Skeletal muscle satellite cell (primary cell): ENCODE results near the gene ZNF581.

Experiments
- H3K27me3 ChIP-seq: 2 replicates; pipeline ENCODE4 v1.7.0; 2013; ENCODE audit warnings: low read length; ENCODE audit not compliant: control insufficient read depth, insufficient read depth
- H3K36me3 ChIP-seq: 2 replicates; pipeline ENCODE4 v1.7.0; 2013; ENCODE audit warnings: mild to moderate bottlenecking, control low read depth, low read length; ENCODE audit not compliant: insufficient read depth
- H3K4me1 ChIP-seq: 2 replicates; pipeline ENCODE4 v1.7.0; 2013; ENCODE audit warnings: low read length; ENCODE audit not compliant: control insufficient read depth, insufficient read depth
- H3K4me2 ChIP-seq: 2 replicates; pipeline ENCODE4 v1.7.0; 2013; ENCODE audit warnings: mild to moderate bottlenecking, low read length
- H3K4me3 ChIP-seq: 2 replicates; pipeline ENCODE4 v1.7.0; 2013; ENCODE audit warnings: low read length
- H3K9ac ChIP-seq: 2 replicates; pipeline ENCODE4 v1.7.0; 2013; ENCODE audit warnings: mild to moderate bottlenecking, low read depth, low read length, moderate library complexity
- H3K9me3 ChIP-seq: replicated peaks from 2 replicates; pipeline ENCODE4 v1.7.0; 2013; ENCODE audit warnings: mild to moderate bottlenecking, control low read depth, low read length

The ZNF581 gene

DNA sequence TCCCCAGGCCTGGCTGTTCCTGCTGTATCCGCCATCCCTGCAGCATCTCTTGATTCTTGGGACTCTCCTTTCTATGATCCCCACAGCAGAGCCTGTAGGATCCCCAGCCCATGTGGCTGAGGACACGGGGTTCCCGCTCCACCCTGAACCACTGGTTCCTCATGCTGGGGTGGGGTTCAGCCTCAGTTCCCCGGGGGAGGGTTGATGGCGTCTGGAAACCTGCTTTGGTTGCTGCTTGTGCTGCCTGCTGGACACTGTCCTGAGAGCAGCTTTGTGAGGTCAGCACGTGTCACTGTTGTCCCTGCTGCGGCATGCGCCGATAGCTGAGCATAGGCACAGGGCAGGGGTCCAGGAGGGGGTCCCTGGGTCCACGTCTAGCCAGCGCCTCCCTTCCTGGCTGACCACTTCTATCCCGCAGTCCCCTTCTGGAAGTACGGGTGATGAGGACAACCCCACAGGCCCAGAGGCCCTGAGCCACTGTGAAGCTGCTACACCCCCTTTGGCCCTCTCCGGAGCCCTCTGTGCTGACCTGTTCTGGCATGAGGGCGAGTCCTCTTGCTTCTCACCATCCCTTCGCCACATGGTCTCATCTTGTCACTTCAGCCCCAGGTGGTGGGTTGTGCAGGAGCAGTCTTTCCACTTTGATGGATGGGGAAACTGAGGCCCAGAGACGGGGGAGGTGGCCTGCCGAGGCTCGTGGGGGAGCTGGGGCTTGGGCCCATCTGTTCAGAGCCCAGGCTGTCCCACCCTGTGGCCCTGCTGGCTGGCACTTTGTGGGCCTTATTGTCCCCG, 37.1 kb downstream of the ZNF581 start:
- H3K4me1 ChIP-seq = peaks cover 26% of the 10 kb centered on the region
- no peak overlapping the region for H3K4me3 ChIP-seq
- H3K4me2 ChIP-seq = no peak overlapping the region
- H3K9me3 ChIP-seq = no peaks in the 10 kb centered on the region
- no peak overlapping the region for H3K9ac ChIP-seq
- H3K36me3 ChIP-seq = peaks cover 61% of the 10 kb centered on the region
- H3K27me3 ChIP-seq = no peaks in the 10 kb centered on the region

DNA sequence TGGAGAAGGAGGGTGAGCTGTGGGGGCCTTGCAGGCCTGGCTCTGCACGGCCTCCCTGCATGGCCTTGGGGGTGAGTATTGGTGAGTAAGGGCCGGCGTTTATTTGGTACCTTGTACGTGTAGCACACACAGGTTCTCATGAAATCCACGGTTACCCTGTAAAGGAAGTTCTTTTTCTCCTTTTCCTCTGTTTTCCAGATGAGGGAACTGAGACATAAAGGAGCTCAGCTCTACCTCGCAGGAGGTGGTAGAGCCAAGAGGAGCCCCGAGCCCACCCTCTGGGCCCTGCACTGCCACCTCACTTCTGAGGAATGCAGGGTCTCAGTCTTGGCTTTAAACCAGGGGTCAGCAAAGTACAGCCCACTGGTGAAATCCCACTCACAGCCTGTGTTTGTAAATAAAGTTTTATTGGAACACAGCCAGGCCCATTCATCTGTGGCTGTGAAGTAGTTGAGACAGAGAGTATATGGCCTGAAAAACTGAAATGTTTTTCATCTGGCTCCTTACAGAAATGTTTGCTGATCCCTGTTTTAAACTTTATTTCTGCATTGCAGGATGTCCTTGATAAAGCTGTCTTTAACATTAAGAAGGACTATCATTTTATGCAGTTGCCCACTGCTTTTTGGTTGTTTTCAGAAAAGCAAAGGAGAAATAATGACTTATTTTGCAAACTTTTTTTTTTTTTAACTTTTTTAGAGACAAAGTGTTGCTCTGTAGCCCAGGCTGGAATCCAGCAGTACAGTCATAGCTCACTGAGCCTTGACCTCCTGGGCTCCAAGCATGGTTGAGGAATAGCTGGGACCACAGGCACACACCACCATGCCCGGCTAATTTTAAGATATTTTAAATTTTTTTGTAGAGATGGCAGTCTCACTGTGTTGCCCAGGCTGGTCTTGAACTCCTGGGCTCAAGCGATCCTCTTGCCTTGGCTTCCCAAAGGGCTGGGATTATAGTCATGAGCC, 38.0 kb downstream of the ZNF581 start:
- H3K4me2 ChIP-seq = no peak overlapping the region
- no peak overlapping the region for H3K4me3 ChIP-seq
- H3K9me3 ChIP-seq = no peaks in the 10 kb centered on the region
- peaks cover 26% of the 10 kb centered on the region for H3K4me1 ChIP-seq
- no peaks in the 10 kb centered on the region for H3K27me3 ChIP-seq
- peaks cover 70% of the 10 kb centered on the region for H3K36me3 ChIP-seq
- no peak overlapping the region for H3K9ac ChIP-seq

DNA sequence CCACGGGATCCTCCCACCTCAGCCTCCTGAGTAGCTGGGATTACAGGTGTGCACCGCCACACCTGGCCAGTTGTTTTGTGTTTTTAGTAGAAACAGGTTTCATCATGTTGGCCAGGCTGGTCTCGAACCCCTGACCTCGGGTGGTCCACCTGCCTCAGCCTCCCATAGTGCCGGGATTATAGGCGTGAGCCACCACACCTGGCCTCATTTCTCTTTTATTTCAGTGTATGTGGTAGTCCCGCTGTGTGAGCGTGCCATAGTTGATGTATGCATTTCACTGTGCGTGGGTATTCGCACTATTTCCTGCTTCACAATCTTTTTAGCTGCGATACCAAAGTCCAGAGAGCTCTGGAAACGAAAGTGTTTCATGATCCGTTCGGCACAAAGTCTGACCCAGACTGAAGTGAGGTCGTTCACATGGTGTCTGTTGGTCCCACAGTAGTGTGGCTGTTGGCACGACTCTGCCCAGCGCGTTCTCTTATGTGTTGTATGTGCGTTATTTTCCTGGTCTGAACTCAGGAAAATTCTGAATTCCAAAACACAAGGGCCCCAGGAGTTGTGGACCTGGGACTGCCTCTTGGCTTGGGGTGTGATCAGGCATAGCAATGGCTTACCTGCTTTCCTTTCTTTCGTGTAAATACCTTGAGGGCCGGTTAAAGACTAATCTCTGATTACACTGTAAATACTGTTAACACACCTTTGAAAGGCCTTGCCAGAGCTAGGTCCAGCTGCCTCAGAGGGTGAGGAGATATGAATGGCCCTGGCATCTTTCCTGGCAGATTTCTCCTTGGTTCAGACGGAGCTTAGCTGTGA, 40.2 kb downstream of the ZNF581 start:
- Histone ChIP-seq H3K9me3 (no peaks in the 10 kb centered on the region), H3K4me3 (no peak overlapping the region), H3K4me1 (peaks cover 11% of the 10 kb centered on the region), H3K9ac (no peak overlapping the region), H3K36me3 (peaks cover 71% of the 10 kb centered on the region), H3K4me2 (no peak overlapping the region), H3K27me3 (no peaks in the 10 kb centered on the region)

DNA sequence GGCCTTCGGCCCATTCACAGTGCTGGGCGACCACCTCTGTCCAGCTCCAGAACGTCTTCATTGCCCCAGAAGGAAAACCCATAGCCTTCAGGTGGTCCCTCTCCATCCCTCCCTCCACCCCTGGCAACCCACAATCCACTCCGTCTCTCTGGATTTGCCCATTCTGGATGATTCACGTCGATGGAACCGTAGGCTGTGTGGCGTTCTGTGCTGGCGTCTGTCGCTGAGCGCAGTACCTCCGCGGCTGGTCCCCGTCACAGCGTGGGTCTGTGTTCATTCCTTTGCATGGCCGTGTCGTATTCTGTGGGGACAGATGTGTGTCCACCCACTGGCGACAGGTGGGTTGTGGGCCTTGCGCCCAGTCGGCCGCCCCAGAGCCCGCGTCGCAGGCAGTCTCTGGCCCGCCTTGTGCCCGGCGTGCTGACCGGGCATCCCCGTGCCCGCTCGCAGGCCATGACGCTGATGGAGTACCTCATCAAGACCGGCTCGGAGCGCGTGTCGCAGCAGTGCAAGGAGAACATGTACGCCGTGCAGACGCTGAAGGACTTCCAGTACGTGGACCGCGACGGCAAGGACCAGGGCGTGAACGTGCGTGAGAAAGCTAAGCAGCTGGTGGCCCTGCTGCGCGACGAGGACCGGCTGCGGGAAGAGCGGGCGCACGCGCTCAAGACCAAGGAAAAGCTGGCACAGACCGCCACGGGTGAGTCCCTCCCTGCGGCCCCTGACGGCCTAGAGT, 41.7 kb downstream of the ZNF581 start:
- no peak overlapping the region for H3K4me3 ChIP-seq
- no peaks in the 10 kb centered on the region for H3K27me3 ChIP-seq
- H3K36me3 ChIP-seq = peaks cover 71% of the 10 kb centered on the region
- no peak overlapping the region for H3K9ac ChIP-seq
- H3K4me2 ChIP-seq = no peak overlapping the region
- H3K9me3 ChIP-seq = no peaks in the 10 kb centered on the region
- no peaks in the 10 kb centered on the region for H3K4me1 ChIP-seq

DNA sequence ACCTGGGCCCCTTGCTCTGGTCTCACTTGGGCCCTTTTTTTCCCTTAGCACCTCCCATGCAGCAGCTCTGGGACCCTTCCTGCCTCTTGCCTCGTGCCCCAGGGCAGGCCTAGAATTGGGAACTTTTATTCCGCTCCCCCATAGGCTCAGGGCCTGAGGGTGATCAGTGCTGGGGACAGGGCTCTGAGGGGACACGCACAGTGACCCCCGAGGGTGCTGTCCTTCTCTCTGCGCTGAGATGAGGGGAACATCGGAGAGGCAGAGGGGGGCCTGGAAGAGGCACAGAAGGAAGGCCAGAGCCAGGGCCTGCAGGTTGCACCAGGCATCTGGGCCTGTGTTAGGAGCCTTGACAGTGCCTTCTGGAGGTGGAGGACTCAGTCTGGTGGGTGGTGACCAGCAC, 42.3 kb downstream of the ZNF581 start:
- Histone ChIP-seq H3K4me1 (no peaks in the 10 kb centered on the region), H3K36me3 (peaks cover 67% of the 10 kb centered on the region), H3K9me3 (no peaks in the 10 kb centered on the region), H3K9ac (no peak overlapping the region), H3K4me3 (no peak overlapping the region), H3K4me2 (no peak overlapping the region), H3K27me3 (no peaks in the 10 kb centered on the region)

DNA sequence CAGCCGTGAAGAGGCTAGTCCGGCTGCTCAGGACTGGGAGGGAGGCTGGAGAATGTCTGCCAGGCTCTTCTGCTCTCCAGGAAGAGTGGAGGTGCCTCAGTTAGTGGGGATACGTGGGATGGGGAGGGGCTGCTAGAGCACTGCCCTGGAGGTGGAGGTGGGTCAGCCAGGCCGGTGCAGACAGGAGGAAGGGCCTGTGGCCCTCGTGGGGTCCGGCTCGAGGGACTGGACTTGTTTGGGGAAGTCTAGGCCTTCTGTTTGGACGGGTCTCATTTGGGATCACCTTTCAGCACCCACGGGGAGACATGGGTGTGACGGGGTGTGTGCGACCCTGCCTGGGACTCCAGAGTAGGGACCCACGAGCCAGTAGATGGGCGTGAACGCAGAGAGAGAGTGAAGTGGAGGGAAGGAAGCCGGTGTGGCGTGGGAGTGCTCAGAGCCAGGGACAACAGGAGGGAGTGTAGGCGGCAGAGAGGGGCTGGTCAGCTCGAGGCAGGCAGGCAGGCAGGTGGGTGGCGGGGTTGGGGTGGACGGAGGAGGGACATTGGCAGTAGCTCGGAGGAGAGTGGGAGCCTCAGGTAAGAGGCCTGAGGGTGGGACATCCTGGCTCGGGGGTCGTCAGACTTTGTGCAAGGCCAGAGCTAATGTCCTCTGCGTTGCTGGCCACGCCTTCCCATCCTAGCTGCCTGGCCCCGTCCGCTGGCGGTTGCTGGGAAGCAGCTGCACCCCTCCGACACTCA, 43.0 kb downstream of the ZNF581 start:
- Histone ChIP-seq H3K27me3 (no peaks in the 10 kb centered on the region), H3K4me1 (no peaks in the 10 kb centered on the region), H3K4me2 (no peak overlapping the region), H3K36me3 (peaks cover 62% of the 10 kb centered on the region), H3K9me3 (no peaks in the 10 kb centered on the region), H3K9ac (no peak overlapping the region), H3K4me3 (no peak overlapping the region)

DNA sequence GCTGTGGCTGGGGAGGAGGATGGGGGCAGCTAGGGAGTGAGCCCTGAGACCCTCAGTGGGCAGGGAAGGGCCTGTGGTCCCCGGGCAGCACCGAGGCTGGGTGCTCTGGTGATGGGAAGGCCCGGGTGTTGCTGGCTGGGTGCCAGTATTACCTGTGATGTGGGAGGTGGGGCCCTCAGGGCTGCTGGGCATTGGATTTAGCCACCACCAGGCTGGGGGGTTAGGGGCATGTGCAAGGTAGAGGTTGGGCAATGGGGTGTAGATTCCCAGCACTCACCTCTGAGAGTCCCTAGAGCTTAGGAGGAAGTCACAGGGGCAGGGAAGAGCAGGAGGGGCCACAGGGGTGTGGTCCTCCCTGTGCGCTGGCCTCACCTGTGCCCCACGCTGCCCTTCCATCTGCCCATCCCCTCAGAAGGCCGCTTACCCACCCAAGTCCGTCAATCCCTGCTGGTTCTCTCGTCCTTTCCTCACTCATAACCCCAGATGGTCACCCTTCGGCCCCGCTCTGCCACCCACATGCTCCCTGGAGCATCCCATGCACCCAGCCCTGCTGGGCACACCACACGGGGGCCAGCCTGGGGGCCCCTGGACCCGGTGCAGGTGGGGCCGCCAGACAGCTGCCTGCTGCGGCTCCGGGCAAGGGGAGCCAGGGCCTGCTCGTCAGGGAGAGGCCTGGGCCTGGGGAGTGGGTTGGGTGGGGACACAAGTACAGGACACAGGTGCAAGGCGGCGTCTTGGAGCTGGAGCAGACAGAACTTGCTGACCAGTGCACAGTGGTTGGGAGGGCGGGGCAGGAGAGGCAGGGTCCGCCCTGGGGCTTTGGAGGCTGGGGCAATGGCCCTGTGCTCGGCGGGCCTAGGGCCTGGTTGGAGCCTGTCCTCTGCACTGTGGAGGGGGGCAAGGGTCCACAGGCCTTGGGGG, 44.1 kb downstream of the ZNF581 start:
- H3K36me3 ChIP-seq = peaks cover 57% of the 10 kb centered on the region
- H3K27me3 ChIP-seq = no peaks in the 10 kb centered on the region
- no peak overlapping the region for H3K9ac ChIP-seq
- H3K4me1 ChIP-seq = no peaks in the 10 kb centered on the region
- H3K4me3 ChIP-seq = no peak overlapping the region
- no peaks in the 10 kb centered on the region for H3K9me3 ChIP-seq
- H3K4me2 ChIP-seq = no peak overlapping the region

DNA sequence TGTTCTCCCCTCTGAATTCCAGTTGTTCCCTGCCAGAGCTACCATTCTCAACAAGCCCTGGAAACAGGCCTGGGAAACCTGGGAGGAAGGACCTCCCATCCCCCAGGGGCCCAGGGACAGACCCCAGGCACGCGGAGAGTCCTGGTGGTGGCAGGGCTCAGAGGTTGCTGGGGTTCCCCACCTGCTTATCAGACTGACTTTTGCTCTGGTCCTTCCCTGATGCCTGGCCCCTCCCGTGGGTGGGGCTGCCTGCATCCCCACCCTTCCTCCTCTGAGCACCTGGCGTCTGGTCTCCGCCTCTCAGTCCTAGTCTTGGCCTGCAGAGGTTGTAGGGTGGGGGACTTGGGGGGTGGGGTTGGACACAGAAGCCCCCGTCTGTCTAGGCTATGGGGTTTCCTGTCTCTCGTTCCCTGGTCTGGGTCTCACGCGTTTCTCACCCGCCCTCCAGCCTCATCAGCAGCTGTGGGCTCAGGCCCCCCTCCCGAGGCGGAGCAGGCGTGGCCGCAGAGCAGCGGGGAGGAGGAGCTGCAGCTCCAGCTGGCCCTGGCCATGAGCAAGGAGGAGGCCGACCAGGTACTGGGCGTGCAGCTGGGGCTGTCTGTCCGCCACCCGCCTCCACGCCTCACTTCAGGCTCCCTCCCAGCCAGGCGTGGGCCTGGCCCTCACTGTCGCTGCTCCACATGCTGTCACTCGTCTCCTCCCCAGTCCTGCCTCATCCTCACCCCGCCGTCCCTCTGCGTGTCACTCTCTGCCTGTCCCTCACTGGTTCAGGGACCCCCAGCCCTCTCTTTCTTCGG, 45.2 kb downstream of the ZNF581 start:
- Histone ChIP-seq H3K4me3 (no peak overlapping the region), H3K9me3 (no peaks in the 10 kb centered on the region), H3K4me1 (no peaks in the 10 kb centered on the region), H3K4me2 (no peak overlapping the region), H3K36me3 (peaks cover 61% of the 10 kb centered on the region), H3K9ac (no peak overlapping the region), H3K27me3 (no peaks in the 10 kb centered on the region)

DNA sequence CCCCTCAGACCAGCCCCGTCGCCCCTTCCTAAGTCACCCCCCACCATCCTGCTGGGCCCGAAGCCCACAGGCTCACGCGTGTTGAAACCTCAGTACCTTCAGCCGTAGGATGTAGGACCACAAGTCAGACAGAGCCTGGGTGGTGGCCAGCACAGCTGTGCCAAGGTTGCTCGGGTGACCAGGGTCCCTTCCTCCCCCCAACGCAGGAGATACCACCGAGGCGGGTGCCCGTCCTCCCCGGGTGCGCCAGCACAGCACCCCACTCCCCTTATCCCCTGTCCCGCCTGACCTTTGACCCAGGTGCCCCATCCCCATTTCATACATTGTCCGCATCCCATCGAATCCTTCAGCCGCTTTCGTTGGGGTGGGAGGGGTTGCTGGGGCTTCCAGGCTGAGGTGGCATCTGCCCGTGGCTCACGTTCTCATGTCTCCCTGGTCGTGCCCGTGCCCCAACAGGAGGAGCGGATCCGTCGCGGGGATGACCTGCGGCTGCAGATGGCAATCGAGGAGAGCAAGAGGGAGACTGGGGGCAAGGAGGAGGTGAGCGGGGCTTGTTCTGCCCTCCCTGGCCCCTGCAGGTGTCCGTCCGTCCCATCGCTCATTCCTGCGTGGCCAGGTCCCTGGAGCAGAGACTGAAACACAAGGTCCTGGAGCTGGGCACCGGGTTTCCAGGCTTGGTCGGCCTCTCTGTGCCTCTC, 46.1 kb downstream of the ZNF581 start:
- Histone ChIP-seq H3K9me3 (no peaks in the 10 kb centered on the region), H3K4me3 (no peak overlapping the region), H3K36me3 (peaks cover 61% of the 10 kb centered on the region), H3K4me2 (no peak overlapping the region), H3K9ac (no peak overlapping the region), H3K27me3 (no peaks in the 10 kb centered on the region), H3K4me1 (no peaks in the 10 kb centered on the region)
